ENCODE results near the gene S100A11.
A peak's percentile ranks its signal among the peaks of the same experiment; 100 is the strongest.

Gene S100A11

GRCh38 chr1:151993734-151994496 lies 42.9 kb downstream of the S100A11 start, which contains the start of gene S100A10:
Gene S100A10 (minus strand): TSS chr1:151993859. CDS start chr1:151986230, 7,629 bp downstream.
- TF ChIP-seq ZFX (IDR thresholded peaks at IDR 0.05) (no peak), CTCF (conservative IDR thresholded peaks at IDR 0.05) (no peak)
- H3K27ac ChIP-seq, result peak within 1 kb of the TSS; percentile 9; the same call in 1 of the 2 replicates

GRCh38 chr1:151993084-151993733 lies 43.6 kb downstream of the S100A11 start:
- TF ChIP-seq ZFX (IDR thresholded peaks at IDR 0.05) (no peak), CTCF (conservative IDR thresholded peaks at IDR 0.05) (no peak)
- H3K27ac ChIP-seq, result no peak overlapping the region; the same call in 1 of the 2 replicates

GRCh38 chr1:151992303-151993083 lies 44.3 kb downstream of the S100A11 start:
- peak overlapping the region; percentile 9; the same call in 1 of the 2 replicates for H3K27ac ChIP-seq
- TF ChIP-seq ZFX (IDR thresholded peaks at IDR 0.05) (no peak), CTCF (conservative IDR thresholded peaks at IDR 0.05) (no peak)

GRCh38 chr1:151991663-151992302 lies 45.0 kb downstream of the S100A11 start:
- peak overlapping the region; percentile 9; the same call in 1 of the 2 replicates for H3K27ac ChIP-seq
- no peak for TF ChIP-seq CTCF (conservative IDR thresholded peaks at IDR 0.05)
- TF ChIP-seq ZFX (IDR thresholded peaks at IDR 0.05), result no peak

GRCh38 chr1:151990856-151991198 lies 46.0 kb downstream of the S100A11 start:
- peak overlapping the region; percentile 11; the same call in 1 of the 2 replicates for H3K27ac ChIP-seq
- TF ChIP-seq CTCF (conservative IDR thresholded peaks at IDR 0.05), result no peak

GRCh38 chr1:151990058-151990855 lies 46.5 kb downstream of the S100A11 start:
- TF ChIP-seq ZFX (IDR thresholded peaks at IDR 0.05), result no peak
- TF ChIP-seq CTCF (conservative IDR thresholded peaks at IDR 0.05), result no peak
- peak overlapping the region; percentile 11; the same call in 1 of the 2 replicates for H3K27ac ChIP-seq

All from C4-2B (cell line).